ENCODE results near the gene TPP1.

GRCh38 chr11:6625832-6626420, 6.7 kb upstream of the TPP1 start:
- TF ChIP-seq CTCF (IDR thresholded peaks at IDR 0.05 in 2 of 3, conservative IDR thresholded peaks at IDR 0.05 in 1 of 3; ENCODE audit: insufficient read depth in 2 of 3, low read depth in 1 of 3, low read length in 3 of 3) (no peak), POLR2AphosphoS5 (IDR thresholded peaks at IDR 0.05; ENCODE audit: control insufficient read depth, insufficient read depth, low read depth, low read length) (no peak), NCOR1 (IDR thresholded peaks at IDR 0.05) (no peak), ZKSCAN8 (CRISPR knock-in tag; IDR thresholded peaks at IDR 0.05) (no peak), ZNF217 (CRISPR knock-in tag; IDR thresholded peaks at IDR 0.05) (no peak), ESRRA (IDR thresholded peaks at IDR 0.05; ENCODE audit: borderline replicate concordance, low read depth) (no peak)

Measured in K562 (cell line).